Myocyte (in vitro differentiated cells): Measurements from ENCODE around the gene SNAPIN. TPM values are rescaled to one million over a fixed set of nuclear protein-coding genes. Genes with fewer than 3 reads are reported as not detected.
A peak's percentile ranks its signal among the peaks of the same experiment; 100 is the strongest.

Experiments
- DNase-seq: peaks from one replicate; pipeline ENCODE4 v3.0.0-alpha.2; 2012; ENCODE audit warnings: low read depth
- polyA plus RNA-seq: library from polyadenylated mRNA; unstranded; fragments of >200 nt; gene quantifications from one replicate; pipeline ENCODE4 v1.2.1, GENCODE V29; 2012; ENCODE audit warnings: missing spikeins
- total RNA-seq: library from RNA; depleted of rRNA; stranded (reverse); fragments of >200 nt; gene quantifications from 2 replicates; pipeline ENCODE4 v1.2.3, GENCODE V29; 2014

SNAPIN gene, protein sequence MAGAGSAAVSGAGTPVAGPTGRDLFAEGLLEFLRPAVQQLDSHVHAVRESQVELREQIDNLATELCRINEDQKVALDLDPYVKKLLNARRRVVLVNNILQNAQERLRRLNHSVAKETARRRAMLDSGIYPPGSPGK
- 68.3 and 75.1 TPM in 2 replicates for total RNA-seq
- 90.0 TPM for polyA plus RNA-seq

DNA sequence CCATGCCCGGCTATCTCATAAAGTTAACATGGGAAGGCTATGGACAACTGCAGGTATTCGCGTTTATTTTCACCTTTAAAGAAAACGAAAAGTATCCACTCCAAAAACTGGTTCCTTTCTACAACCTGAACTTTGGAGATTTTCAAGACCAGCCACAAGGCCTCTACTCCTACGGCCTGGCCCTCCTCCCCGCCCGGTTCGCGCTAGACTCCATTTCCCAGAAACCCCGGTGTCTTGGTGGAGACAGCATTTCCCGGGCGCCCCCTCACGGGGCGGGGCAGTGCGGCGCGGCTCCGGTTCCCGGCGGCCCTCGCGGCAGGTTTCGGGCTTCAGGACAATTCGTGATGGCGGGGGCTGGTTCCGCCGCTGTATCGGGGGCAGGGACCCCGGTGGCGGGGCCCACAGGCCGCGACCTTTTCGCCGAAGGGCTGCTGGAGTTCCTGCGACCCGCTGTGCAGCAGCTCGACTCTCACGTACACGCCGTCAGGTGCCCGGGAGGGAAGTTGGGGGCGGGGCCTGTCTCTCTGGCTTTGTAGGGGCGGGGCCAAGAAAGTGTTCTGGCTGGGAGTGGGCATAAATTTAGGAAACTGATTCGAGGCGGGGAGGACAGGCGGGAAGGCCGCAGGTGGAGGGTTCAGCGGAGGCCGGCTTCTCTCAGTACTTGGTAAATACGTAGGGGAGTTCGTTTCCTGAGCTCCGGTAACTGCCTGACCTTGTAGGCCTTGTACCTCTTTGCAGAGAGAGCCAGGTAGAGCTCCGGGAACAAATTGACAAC, at the start of gene SNAPIN:
Gene SNAPIN, plus strand, starts transcription at position 304 of the 775 bp plus-strand sequence. Its CDS starts 41 bp downstream, at position 345.
- DNase-seq, result peak; percentile 93

DNA sequence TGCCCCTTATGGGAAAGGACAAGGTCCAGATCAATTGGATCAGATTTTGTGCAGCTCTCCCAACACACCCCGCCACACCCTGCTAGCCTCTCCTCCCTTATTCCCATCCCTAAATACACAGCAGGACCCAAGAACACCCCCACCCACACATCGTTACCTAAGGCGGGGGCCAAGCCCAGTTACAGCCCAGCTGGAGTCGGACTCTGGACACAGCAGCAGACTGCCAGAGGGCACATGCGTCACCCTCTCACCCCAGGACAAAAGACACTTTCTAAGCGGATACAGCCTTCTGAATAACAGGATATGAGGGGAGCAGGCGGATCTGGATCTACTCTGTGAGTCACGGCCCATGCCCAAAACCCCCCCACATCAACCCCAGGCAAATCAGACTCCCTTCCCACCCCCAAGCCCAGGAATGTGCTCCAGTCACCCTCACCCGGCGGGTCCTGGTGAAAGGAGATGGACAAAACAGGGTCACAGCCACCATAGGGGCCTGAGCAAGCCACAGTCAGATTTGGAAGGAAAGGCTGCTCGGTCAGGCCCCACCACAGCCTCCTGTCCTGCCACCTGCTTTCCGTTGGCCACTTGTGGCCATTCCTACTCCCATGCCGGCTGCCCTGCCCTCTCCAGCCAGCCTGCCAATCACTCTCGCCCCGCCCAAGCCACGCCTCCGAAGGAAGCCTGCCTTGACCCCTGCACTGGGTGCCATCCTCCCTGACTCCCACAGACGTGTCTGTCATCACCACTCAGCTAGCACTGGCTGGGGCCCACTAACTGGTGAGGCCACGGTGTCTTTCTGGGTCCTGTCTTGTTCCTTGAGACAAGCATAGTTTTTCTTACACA, 49.5 kb upstream of the SNAPIN start:
- DNase-seq, result peak; percentile 97

DNA sequence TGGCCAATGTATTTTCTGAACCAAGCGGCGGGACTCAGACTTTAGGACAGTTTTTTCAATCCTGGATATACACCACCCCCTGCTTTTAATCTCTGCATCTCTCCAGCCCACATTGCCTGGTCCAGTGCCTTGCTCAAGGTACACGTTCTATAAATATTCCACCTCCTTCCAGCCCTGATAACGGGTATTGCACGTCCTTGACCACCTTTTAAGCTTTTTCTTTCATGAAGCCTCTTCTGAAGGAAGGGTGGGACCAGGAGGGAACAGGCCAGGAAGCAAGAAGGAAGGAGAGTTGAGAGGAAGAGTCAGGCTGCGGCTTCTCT, 49.0 kb upstream of the SNAPIN start:
- no peak for DNase-seq

DNA sequence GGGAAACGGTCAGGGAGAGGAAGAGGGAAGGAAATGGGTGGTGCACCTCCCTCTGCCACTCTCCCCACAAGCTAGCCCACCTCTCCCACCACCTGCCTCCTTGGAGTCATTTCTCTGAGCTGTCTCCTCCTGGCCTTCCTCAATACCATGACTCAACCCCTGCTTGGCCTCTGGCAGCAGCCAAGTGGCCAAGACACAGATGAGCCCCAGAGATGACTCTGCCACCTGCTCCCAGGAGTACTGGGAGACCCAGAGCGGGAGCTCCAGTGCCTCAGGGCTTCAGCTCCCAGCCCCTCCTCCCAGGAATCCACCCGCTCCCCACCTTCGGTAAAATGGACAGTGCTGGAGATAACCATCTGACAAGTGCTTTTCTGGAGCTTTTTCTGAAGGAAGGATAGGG, 48.2 kb upstream of the SNAPIN start:
- DNase-seq, result peak; percentile 85

DNA sequence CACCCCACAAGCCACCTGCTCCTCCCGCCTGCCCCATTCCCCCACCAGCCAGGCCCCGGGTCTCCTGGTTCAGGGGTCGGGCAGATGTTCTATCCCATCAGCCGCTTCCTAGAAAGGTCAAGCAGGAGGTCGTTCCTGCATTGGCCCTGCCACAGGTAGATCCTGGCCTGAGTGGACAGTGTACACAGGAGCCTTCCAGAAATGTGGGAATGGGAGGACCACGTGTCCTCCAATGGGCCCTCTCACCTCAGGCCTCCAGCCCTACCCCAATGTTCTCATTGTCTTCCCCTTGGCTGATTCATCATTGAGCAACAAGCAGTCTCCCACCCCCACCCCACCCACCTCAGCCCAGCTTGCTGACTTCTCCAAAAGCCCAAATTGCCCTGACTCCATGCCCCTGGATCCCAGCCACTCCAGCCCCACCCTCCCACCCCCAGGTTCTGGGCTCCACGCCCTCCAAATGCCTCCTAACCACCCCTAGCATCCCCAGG, 47.6 kb upstream of the SNAPIN start:
- DNase-seq, result peak; percentile 73

DNA sequence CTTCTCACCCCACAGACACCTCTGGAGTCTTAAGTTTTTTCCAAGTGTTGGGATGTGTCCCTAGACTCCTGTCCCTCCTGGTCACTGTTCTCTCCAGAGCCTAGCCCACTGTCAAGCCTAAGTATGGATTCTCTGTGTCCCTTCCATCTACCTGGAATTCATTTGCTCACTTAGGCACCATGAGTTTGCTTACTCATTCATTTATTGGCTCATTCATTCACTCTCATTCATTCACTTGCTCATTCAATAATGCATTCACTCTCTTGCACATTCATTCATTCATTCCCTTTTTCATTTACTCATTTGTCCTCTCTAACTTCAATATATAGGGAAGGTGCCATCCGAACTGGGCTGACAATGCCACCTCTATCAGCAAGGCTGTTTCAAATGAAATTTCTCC, 47.1 kb upstream of the SNAPIN start:
- DNase-seq, result no peak

DNA sequence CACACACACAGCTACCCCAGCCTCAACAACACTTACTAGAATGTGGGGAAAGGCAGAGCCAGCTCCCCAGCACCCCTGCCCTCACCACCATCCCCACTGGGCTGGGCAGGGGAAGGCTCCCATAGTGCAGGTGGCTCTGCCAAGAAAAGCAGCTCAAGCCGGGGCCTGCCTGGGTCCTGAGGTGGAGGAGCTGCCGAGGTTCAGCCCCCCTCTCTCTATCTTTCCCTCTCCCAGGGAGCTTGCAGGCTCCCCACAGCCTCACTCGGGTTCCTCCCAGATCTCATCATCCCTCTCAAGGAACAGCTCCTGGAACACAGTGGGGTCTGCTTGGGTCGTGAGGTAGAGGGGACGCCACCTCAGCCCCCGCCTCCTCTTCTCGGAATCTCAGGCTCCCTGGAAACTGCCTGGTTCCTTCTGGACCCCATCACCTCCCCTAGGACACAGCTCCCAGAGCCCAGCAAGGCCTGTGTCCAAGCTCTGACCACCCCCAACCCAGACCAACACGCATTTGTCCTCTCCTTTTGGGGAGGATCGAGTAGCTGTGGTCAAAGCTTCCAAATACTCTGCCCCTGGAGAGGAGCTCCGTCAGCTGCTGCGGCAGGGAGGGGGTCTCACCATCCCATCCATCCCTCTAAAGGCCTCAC, 46.3 kb upstream of the SNAPIN start:
- DNase-seq, result peak; percentile 81

DNA sequence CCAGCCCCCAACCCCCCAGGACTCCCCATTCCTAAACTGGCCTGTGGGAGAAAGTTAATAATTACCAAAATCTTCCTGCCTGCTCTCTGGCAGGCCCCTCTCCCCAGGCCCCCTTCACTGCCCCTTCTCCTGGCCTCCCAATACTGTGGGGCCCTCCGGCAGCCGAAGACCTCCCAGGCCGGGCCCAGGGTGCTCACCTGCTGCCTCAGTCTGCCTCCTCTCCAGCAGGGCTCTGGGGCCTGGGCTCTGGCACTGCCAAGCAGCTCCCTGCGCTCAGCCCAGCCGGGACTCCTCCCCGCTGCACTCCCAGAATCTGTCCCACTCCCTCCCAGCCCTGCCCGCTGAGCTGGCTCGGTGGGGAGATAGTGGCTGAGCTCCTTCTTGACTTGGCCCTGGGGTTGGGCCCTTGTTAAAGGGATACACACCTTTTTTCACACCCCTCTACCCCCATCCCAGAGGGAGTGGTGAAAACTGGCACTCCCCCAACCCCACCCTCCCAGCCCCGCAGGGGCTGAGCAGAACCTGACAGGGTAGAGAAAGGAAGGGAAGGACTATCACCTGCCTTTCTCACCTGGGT, 45.7 kb upstream of the SNAPIN start, which contains the start of gene S100A16:
Gene S100A16, minus strand, starts transcription at position 383 of the 577 bp plus-strand sequence. CDS start 4,986 bp downstream, outside the sequence.
- DNase-seq, result peak; percentile 90

DNA sequence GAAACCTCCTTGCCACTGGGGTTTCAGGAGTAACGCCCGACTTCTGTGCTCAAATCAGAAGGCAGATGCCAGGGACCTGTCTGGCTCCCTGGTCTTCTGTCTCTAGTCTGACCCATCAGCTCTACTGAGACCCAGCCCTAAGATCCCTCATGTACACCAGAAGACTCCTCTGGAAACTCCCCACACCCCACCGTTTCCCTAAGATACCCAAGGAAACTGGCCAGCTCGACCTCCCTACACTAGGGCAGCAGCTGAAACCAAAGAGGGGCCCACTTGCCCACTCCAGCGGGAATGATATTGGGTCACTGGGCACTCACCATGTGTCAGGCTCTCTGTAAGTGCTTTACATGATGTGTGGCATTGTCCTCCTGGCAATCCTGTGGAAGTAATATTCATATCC, 45.1 kb upstream of the SNAPIN start:
- DNase-seq, result peak; percentile 37

DNA sequence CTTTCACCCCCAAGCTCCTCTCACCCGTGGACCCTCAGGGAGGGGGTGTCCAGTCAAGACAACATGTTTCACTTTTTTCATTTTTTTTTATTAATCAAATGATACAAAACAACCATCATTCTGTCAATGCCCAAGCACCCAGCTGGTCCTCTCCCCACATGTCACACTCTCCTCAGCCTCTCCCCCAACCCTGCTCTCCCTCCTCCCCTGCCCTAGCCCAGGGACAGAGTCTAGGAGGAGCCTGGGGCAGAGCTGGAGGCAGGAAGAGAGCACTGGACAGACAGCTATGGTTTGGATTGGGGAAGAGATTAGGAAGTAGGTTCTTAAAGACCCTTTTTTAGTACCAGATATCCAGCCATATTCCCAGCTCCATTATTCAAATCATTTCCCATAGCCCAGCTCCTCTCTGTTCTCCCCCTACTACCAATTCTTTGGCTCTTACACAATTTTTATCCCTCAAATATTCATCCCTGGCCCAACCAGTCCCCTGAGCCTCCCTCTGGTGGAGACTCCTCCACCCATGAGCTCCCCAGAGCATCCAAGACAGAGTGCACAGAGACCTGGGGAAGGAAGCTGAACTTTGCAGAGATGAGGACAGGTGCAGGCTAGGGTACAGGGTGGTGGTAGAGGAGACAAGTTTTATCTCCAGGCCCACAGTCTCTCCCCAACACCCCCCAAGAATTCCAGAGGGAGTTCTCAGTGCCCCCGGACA, 44.2 kb upstream of the SNAPIN start:
- DNase-seq, result no peak

DNA sequence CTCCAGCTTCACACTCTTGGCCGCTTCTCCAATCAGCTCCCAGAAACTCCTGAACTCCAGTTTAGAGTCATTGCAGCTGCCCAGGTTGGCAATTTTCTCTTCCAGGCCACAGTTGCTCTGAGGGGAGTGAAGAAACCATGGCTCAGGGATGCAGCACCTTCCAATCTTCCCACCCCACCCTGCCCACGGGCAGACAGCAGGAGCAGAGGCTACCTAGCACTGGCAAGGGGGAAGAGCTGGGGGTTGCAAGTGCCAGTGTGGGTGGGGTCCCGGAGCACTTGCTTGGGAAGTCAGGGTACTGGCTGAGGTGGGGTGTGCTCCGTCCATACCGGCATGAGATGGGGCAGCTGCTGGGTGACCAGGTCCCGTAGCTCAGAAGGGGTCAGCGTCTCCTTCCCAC, 43.6 kb upstream of the SNAPIN start:
- DNase-seq, result no peak

DNA sequence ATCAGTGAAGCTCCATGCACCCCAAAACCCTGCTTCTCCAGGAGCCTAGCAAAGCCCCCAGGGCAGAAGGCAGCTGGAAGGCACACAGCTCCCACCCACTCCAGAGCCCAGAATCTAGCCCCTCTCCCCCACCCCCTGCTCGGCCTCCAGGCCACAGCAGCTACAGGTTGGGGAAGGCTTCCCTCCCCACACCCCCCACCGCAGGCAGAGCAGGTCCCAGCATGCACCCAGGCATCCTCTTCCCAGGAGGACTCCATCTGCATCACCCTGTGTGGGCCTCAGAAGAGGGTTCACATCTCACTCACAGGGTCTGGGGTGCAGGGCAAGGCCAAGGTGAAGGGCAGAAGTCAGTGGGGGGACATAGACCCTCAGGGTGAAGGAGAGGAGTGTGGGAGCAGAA, 43.1 kb upstream of the SNAPIN start:
- DNase-seq, result no peak

DNA sequence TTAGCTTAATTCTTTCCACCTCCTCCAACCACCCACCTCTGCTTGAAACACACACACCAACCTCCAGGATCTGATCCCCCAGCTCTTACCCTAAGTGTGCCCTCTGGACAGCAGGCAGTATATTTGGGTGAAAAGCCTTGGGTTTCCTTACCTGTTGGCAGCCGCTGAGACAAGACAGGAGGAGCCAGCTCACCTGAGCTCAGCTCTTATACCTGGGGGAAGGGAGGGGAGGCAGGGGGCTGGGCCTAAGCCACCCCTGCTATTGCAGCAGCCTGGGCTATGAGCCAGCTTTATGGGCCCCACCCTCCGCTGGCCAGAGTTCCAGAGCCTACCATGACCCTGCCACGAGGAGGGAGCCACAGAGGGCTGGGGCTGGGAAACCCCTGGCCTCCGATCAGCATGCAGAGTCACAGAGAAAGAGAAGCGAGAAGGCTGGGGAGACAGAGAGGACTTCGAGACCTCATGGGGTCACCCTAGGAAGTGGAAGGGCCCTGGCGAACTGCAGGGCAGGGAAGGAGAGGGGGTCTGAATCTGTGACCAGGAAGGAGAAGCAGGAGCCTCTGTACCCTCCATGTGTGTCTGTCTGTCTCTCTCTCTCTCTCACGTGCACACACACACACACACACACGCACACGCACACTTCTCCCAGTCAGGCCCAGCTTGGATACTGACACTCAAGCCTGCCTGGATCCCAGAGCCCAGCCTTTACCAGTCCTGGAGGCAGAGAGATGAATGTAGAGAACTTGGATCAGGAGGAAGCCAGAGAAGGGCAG, 42.2 kb upstream of the SNAPIN start, which contains the start of gene S100A14:
Gene S100A14, minus strand, starts transcription at position 182 of the 773 bp plus-strand sequence. CDS start 467 bp downstream, outside the sequence.
- DNase-seq, result peak; percentile 37

DNA sequence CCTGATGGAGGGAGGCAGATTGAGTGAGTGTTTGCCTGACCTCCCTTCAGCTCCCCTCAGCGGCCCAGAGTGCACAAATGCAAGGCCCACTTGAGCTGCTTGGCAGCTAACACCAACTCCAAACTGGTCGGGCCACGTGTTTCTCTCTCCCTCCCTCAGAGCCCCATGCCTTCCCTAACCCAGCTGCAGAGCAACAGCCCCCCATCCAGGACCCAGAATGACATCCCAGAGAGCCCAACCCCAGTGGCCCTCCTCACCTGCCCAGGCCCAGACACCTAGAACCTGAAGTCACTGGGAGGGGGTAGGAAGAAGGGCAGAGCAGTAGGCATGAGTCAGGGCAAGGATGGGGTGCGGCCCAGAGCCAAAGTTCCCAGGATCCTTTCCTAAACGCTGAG, 41.6 kb upstream of the SNAPIN start:
- DNase-seq, result no peak

DNA sequence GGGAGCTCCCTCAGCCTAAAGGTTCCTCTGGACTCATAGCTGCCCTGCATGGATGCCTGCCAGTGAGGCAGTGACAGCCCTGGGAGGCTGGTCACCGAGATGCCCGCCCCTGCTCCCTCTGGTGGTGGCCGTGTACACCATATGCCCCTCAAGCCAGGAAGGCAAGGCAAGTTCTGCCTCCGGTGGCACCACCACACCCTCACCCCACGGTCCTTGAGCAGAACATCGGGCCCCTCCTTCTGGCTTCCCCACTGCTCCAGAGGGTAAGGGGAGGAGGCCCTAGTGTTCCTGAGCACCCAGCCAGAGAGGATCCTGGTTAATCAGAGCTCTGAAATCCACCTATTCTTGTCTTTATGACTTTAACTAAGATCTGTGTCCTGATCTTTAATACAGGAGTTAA, 40.8 kb upstream of the SNAPIN start:
- DNase-seq, result no peak

DNA sequence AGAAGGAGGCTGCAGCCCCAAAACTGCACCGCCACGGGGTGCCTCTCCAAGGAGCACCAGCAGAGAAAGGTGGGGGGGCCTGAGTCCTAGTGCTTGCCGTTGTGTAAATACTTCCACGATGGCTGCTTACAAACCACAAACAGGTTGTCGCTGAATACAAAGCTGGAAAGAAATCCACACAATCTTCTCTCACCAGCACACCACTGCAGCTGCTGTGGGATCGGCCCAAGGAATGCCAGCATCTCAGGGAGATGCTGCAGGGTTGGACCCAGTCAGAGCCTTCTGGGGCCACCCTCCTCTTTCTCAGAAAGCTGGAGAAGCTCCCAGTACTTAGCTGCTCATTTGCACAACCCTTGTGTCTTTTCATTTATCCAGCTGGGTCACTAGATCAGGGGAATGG, 39.3 kb upstream of the SNAPIN start:
- DNase-seq, result peak; percentile 86

DNA sequence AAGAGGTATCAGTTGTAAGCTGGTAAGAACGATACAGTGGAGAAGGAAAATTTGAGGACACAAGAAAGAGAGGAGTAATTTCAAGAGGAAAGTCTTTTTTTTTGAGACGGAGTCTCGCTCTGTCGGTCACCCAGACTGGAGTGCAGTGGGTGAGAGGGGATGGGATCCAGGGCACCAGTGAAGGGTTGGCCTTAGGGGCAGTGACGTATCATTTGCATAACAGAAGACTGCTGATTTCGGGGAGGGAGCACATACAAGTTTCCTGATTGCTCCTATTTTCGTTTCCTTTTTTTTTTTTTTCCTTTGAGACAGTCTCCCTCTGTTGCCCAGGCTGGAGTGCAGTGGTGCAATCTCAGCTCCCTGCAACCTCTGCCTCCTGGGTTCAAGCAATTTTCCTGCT, 35.4 kb upstream of the SNAPIN start:
- DNase-seq, result no peak

DNA sequence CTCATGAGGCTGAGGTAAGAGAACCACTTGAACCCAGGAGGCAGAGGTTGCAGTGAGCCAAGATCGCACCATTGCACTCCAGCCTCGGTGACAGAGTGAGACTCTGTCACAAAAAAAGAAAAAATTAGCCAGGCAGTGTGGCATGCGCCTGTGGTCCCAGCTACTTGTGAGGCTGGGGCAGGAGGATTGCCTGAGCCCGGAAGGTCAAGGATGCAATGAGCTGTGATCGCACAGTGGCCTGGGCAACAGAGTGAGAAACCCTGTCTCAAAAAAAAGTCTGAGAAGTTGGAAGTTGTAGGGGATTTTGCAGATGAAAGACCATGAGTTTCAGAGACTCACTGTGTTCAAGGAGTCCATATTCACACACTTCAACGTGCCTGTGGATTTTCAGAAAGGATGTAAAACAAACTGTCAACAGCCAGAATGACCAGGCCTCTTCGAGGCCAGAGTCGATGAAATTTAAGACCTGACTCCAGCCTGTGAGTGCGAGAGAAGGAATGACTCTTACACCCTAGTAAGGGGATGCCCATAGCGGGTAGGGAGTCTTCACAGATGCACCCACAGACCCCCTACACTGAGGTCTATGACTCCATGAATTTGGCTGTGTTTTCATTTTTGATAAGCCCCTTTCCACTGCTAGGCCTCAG, 33.4 kb upstream of the SNAPIN start:
- DNase-seq, result no peak

DNA sequence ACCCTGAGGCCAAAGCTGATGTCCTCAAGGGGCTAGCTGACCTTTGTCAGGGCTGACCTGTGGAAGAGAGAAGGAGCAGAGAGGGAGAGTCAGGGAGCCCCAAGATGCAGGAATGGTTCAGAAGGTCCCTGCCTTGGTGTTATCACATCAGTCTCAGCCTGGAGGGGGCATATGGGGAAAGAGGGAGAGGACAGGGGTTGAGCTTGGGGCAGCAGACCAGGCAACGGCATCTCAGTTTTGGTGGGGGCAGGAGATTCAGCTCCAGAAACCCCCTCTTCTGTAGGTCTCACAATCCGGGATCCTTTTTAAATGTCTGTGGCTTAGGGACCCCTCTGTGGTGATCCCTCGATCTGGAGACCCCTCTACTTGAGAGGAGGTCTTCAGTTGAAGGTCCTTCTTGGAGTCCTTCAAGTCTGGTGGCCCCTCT, 32.0 kb upstream of the SNAPIN start:
- no peak for DNase-seq
